Stomach (tissue), 4 donors: ENCODE results near the gene MINK1.
"Not testable (repeated sequence)": the region's sequence is repeated elsewhere in the genome, so short reads cannot be mapped to it uniquely, and the experiment has no call there.

Experiments used
- EP300 ChIP-seq: sonication (generic); formaldehyde crosslinking; IDR thresholded peaks from one replicate; pipeline ENCODE4 v1.6.1; 2017; ENCODE audit warnings: antibody characterized with exemption
- POLR2A ChIP-seq, 4 donors: fragments of 450-650 bp; IDR thresholded peaks; one replicate each; pipeline ENCODE4 v1.6.1; 2016; ENCODE audit warnings: antibody characterized with exemption in 4 of 4, control low read depth in 2 of 4, mild to moderate bottlenecking in 1 of 4, moderate library complexity in 1 of 4
- TF ChIP-seq, protein P1 (sequence below), 7 experiments: fragments of 450-650 bp in 4 of 7; fragments of 200-600 bp in 3 of 7; sonication (generic) in 3 of 7; IDR thresholded peaks; one replicate each; pipeline ENCODE4 v1.5.1; 2016 to 2019; ENCODE audit warnings: antibody characterized with exemption in 7 of 7, control low read depth in 2 of 7, mild to moderate bottlenecking in 1 of 7

- TF ChIP-seq, protein P1, sequence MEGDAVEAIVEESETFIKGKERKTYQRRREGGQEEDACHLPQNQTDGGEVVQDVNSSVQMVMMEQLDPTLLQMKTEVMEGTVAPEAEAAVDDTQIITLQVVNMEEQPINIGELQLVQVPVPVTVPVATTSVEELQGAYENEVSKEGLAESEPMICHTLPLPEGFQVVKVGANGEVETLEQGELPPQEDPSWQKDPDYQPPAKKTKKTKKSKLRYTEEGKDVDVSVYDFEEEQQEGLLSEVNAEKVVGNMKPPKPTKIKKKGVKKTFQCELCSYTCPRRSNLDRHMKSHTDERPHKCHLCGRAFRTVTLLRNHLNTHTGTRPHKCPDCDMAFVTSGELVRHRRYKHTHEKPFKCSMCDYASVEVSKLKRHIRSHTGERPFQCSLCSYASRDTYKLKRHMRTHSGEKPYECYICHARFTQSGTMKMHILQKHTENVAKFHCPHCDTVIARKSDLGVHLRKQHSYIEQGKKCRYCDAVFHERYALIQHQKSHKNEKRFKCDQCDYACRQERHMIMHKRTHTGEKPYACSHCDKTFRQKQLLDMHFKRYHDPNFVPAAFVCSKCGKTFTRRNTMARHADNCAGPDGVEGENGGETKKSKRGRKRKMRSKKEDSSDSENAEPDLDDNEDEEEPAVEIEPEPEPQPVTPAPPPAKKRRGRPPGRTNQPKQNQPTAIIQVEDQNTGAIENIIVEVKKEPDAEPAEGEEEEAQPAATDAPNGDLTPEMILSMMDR (IDR thresholded peaks at IDR 0.05) = not testable (repeated sequence)
- not testable (repeated sequence) for TF ChIP-seq POLR2A (IDR thresholded peaks at IDR 0.05); EP300
These were observed 73.5 kb downstream of the MINK1 start for GRCh38 chr17:4906642-4907041.
